ENCODE data around the gene CSNK1G1.

CSNK1G1 gene

DNA sequence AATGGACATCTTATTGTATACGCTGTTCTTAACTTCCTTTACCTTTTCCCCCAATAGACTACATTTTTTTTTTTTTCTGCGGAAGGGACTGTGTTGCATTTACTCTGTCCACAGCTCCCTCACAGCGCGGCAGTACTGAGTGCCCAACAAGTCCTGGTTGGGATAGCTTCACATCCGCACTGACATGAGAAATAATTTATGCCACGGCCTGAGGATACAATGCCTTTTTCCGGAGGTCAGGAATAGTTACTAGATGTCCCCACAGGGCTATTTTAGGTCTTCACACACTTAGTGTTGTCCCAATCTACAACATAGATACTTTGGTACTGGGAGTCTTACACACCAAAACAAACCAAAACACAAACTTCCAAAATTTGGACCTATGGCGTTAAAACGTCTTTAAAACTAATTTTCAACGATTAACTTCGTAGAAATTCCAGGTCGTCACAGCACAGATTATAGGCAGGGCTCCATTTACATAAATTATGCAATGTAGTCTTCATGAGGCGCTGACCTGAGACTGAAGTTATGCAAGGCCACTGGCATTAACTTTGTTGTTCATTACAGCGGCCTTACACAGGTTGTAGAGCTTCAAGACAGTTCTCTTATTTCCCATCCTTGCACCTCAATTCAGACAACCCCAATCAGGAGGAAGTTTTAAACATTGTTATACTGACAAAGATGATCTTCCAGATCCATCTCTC is 192.2 kb downstream of the CSNK1G1 start:
- FAIRE-seq = no peak
- no peak for TF ChIP-seq POLR2AphosphoS5 (IDR thresholded peaks at IDR 0.05; ENCODE audit: low read depth, low read length)
- no peak for TF ChIP-seq TAF1 (IDR thresholded peaks at IDR 0.05; ENCODE audit: borderline replicate concordance, low read depth, low read length)
- no peak for TF ChIP-seq POLR2A (IDR thresholded peaks at IDR 0.05; ENCODE audit: low read depth, low read length)
- no peak for DNase-seq (ENCODE audit: insufficient read length)

DNA sequence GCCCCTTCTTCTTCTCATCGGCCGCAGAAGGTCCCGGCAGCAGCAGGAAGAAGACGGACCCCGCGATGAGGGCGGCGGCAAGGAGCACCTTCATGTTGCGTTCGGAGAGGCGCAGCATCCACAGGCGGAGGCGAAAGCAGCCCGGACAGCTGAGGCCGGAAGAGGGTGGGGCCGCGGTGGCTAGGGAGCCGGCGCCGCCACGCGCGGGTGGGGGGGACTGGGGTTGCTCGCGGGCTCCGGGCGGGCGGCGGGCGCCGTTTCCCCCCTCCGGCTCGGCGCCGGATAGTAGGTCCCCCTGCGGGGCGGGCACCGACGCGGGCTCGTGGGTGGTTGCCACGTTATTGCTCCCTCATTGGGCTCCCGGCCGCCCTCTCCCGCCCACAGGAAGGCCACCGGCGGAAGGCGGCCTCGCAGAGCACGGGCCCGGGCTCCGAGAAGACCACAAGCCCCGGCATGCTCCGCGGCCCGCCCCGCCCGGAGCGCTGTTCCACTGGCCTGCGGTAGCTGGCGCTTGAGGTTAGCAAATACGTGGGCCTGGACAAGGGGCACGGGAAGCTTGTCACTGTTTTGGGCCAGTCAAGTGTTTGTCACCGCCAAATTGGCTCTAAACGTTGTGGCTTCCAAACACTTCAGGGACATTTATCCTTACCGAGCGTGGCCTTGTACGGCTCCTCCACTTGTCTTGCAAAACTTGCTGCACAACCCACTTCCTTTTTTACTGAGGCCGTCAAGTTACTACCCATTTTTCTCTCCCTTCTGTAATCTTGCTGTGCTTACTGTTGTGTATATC is 192.9 kb downstream of the CSNK1G1 start, which contains the start of gene PPIB:
Gene PPIB, minus strand, starts transcription at position 154 of the 790 bp plus-strand sequence. Its CDS starts 36 bp downstream, at position 118.
- DNase-seq (ENCODE audit: insufficient read length) (peak; percentile 91), FAIRE-seq (peak; percentile 96)
- TF ChIP-seq TAF1 (IDR thresholded peaks at IDR 0.05; ENCODE audit: borderline replicate concordance, low read depth, low read length) = peak; percentile 96
- peak; percentile 98 for TF ChIP-seq POLR2A (IDR thresholded peaks at IDR 0.05; ENCODE audit: low read depth, low read length)
- TF ChIP-seq POLR2AphosphoS5 (IDR thresholded peaks at IDR 0.05; ENCODE audit: low read depth, low read length) = peak; percentile 95

DNA sequence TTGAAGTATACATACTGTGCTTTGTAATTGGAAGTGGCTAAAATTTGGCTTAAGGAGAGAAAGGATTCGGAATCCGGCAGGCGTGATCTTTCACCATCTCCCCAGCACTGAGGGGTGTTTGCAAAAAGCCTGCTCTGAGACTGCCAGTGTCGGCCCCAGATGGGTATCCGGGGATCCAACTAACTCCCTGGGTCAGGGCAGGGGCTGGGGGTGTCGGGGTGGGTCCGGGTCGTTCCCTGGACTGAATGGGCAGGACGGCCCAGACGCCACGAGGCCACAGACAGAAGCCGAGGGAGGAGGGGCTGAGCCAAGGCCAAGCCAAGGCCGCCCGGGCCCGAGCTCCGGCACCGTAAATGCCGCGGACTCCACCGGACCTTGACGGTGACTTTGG is 193.5 kb downstream of the CSNK1G1 start:
- FAIRE-seq (no peak), DNase-seq (ENCODE audit: insufficient read length) (no peak)
- TF ChIP-seq POLR2AphosphoS5 (IDR thresholded peaks at IDR 0.05; ENCODE audit: low read depth, low read length) (no peak), POLR2A (IDR thresholded peaks at IDR 0.05; ENCODE audit: low read depth, low read length) (no peak), TAF1 (IDR thresholded peaks at IDR 0.05; ENCODE audit: borderline replicate concordance, low read depth, low read length) (no peak)

DNA sequence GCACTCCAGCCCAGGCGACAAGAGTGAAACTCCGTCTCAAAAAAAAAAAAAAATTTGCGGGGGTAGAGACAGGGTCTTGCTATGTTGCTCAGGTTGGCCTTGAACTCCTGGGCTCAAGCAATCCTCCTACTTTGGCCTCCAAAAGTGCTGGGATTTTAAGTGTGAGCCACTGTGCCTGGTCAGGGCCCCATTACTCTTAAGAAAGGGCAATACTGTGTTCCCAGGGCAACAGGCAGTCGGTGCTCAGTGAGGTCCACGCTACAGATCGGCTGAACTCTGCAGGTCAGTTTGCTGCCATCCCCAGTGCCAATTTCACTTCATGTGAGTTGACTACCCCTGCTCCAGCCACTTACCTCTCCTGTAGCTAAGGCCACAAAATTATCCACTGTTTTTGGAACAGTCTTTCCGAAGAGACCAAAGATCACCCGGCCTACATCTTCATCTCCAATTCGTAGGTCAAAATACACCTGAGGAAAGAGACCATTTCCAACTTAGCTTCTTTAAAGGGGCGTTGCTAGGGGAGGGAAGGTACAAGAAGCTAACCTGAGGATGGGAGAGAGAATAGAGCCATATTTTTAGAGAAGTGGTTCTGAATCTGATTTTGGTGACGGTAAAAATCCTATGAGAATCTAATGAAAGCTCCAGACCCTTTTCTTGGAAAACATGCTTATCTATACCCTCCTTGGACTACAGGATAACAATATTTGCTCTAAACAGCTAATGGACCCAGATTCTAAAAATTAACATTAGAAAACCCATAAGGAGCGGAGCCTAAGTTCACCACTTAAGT is 194.1 kb downstream of the CSNK1G1 start:
- TF ChIP-seq POLR2A (IDR thresholded peaks at IDR 0.05; ENCODE audit: low read depth, low read length) (no peak), POLR2AphosphoS5 (IDR thresholded peaks at IDR 0.05; ENCODE audit: low read depth, low read length) (no peak), TAF1 (IDR thresholded peaks at IDR 0.05; ENCODE audit: borderline replicate concordance, low read depth, low read length) (no peak)
- FAIRE-seq = no peak

DNA sequence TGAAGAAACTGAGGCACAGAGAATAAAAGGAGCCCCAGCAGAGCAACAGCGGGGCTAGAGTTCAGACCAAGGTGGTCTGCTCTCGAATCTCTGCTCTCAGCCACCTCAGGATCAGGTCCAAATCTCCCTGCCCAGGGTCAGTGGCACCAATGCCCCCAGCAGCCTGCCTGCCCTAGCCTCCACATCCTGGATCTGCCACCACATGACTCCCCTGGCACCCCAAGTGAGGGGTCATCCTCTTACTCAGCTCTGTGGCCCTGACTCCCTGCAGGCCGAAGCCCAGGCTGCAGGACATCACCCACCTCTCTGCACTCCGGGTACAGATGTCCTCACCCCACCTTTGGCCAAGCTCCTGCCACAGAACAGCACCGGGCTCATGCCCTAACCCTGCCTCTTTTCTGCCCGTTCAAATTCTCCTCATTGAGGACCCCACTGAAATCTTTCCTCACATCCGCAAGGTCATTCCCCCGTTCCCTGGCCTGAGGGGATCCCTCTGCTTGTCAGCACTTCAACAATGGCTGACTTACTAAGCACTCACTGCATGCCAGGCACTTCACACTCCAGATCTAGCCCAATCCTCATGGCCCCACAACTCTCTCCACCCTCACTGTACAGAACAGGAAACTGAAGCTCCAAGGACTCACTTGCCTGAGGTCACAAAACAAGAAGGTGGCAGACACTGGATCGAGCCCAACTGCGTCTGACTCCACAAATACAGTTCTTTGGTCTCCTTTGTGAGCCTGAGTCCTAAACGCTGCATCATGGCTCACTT is 197.4 kb downstream of the CSNK1G1 start:
- no peak for FAIRE-seq

More for the DNA sequence above, 194.1 kb downstream of the CSNK1G1 start:
- no peak for DNase-seq (ENCODE audit: insufficient read length)

DNA sequence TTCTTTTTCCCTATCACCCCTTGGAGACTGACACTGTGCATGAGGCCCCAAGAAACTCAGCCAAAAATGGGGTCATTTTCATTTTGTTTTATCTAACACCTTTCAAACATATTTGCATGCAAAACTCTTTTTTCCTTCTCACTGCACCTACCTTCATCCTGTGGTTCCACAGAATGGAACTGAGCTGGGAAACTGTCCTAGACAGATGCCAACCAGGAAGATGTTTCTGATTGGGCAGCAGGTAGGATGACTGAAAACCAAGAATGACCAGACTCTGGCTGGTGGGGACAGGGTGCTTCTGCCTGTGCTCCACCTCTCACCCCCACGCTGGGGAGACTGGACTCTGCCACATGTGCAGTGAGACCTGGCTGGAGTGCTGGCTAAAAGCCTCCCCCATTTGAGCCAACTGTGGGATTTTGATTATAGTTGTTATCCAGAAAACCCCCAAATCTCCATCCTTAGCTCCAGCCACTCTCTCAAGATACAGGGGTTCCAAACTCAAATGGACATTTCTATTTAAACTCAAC is 198.3 kb downstream of the CSNK1G1 start:
- TF ChIP-seq TAF1 (IDR thresholded peaks at IDR 0.05; ENCODE audit: borderline replicate concordance, low read depth, low read length) (no peak), POLR2A (IDR thresholded peaks at IDR 0.05; ENCODE audit: low read depth, low read length) (no peak; the same call in 1 of the 2 replicates), POLR2AphosphoS5 (IDR thresholded peaks at IDR 0.05; ENCODE audit: low read depth, low read length) (no peak; the same call in 1 of the 2 replicates)
- DNase-seq (ENCODE audit: insufficient read length) = no peak
- FAIRE-seq = no peak

More for the DNA sequence above, 197.4 kb downstream of the CSNK1G1 start:
- TF ChIP-seq POLR2AphosphoS5 (IDR thresholded peaks at IDR 0.05; ENCODE audit: low read depth, low read length) (0 out of 2 replicates have a peak, but pooled peaks have one; percentile 58), TAF1 (IDR thresholded peaks at IDR 0.05; ENCODE audit: borderline replicate concordance, low read depth, low read length) (no peak)
- DNase-seq (ENCODE audit: insufficient read length) = no peak

DNA sequence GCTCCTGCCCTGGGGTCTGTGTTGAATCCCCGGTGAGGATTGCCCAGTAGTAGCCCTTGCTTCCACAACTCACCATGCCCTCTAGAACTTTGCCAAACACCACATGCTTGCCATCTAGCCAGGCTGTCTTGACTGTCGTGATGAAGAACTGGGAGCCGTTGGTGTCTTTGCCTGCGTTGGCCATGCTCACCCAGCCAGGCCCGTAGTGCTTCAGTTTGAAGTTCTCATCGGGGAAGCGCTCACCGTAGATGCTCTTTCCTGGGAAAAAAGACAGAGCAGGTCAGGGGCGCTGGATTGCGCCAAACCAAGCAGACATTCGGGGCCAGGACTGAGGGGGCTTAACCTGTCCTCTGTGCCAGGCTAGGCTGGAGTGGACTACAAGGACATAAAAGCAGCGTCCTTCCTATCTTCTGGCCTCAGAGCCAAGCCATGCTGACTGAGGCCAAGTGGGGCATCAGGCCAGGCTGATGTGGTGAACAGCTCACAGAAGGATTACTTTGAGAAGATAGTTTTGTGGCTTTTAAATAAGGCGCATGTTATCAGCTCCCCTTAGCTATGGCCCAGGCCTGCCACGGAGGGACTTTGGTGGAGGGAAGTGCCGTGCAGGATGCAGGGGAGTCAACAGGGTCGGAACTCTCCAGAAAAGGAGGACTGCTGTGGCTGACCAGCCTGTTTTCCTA is 199.2 kb downstream of the CSNK1G1 start:
- no peak for FAIRE-seq

DNA sequence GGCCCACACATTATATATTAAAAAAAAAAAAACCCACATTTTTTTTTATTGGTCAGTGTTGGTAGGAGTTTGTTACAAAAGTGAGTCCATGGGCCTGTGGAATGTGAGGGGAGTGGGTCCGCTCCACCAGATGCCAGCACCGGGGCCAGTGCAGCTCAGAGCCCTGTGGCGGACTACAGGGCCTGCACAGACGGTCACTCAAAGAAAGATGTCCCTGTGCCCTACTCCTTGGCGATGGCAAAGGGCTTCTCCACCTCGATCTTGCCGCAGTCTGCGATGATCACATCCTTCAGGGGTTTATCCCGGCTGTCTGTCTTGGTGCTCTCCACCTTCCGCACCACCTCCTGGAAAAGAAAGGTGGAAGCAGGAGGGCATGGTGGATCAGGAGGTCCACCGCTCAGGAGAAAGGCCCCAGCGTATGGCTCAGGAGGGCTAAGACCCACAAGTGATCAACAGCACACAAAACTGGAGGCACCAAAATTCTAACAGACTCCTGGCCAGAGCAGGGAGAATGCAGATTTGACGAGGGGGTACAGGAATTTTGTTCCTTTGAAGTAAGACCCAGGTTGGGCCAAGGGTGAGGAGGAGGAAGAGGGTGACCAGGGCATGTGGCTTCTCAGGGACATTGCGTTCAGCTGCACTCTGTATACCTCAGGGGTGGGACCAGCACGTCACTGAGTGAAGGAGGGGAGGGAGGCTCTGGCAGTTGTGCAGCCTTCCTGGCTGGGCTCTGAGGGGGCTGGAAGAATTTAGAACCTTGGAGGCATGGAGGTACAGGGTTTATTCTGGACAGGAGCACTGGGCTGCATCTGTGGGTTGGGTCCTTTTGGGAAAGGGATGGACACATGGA is 199.9 kb downstream of the CSNK1G1 start:
- FAIRE-seq (no peak), DNase-seq (ENCODE audit: insufficient read length) (no peak)
- TF ChIP-seq POLR2AphosphoS5 (IDR thresholded peaks at IDR 0.05; ENCODE audit: low read depth, low read length) = peak; percentile 75
- no peak; the same call in 1 of the 2 replicates for TF ChIP-seq POLR2A (IDR thresholded peaks at IDR 0.05; ENCODE audit: low read depth, low read length)

More for the DNA sequence above, 199.2 kb downstream of the CSNK1G1 start:
- TF ChIP-seq POLR2A (IDR thresholded peaks at IDR 0.05; ENCODE audit: low read depth, low read length) (peak; percentile 53), TAF1 (IDR thresholded peaks at IDR 0.05; ENCODE audit: borderline replicate concordance, low read depth, low read length) (no peak), POLR2AphosphoS5 (IDR thresholded peaks at IDR 0.05; ENCODE audit: low read depth, low read length) (no peak; the same call in 1 of the 2 replicates)
- no peak for DNase-seq (ENCODE audit: insufficient read length)
